ENCODE results near the gene RNF112.

The RNF112 gene

DNA sequence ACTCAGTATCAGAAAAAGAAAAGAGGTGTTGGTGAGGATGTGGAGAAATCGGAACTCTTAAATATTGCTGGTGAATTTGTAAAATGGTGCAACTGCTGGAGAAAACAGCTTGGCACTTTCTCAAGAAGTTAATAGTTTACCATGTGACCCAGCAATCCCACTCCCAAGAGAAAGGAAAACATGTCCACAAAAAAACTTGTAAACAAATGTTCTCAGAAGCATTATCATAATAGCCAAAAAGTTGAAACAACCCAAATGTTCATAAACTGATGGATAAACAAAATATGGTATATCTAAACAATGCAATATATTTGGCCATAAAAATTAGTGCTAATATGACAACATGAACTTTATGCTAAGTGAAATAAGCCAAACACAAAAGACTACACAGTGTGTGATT lies 35.3 kb upstream of the RNF112 start:
- DNase-seq (ENCODE audit: low spot score), result no peak
- TF ChIP-seq, protein P1, sequence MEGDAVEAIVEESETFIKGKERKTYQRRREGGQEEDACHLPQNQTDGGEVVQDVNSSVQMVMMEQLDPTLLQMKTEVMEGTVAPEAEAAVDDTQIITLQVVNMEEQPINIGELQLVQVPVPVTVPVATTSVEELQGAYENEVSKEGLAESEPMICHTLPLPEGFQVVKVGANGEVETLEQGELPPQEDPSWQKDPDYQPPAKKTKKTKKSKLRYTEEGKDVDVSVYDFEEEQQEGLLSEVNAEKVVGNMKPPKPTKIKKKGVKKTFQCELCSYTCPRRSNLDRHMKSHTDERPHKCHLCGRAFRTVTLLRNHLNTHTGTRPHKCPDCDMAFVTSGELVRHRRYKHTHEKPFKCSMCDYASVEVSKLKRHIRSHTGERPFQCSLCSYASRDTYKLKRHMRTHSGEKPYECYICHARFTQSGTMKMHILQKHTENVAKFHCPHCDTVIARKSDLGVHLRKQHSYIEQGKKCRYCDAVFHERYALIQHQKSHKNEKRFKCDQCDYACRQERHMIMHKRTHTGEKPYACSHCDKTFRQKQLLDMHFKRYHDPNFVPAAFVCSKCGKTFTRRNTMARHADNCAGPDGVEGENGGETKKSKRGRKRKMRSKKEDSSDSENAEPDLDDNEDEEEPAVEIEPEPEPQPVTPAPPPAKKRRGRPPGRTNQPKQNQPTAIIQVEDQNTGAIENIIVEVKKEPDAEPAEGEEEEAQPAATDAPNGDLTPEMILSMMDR (IDR thresholded peaks at IDR 0.05; ENCODE audit: extremely low read depth, missing control alignments), result no peak

DNA sequence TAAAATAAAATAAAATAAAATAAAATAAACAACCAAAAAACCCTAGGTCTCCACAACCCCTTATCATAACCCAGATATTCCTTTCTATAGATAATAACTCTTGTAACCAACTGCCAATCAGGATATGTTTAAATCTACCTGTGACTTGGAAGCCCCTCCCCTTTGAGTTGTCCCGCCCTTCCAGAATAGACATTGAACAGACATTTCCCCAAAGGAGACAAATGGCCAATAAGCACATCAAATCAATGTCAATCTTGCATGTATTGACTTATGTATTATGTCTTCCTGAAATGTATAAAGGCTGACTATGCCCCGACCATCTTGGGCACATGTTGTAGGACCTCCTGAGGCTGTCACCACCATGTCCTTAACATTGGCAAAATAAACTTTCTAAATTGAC lies 34.2 kb upstream of the RNF112 start:
- TF ChIP-seq, protein P1 (IDR thresholded peaks at IDR 0.05; ENCODE audit: extremely low read depth, missing control alignments), result no peak
- no peak for DNase-seq (ENCODE audit: low spot score)

DNA sequence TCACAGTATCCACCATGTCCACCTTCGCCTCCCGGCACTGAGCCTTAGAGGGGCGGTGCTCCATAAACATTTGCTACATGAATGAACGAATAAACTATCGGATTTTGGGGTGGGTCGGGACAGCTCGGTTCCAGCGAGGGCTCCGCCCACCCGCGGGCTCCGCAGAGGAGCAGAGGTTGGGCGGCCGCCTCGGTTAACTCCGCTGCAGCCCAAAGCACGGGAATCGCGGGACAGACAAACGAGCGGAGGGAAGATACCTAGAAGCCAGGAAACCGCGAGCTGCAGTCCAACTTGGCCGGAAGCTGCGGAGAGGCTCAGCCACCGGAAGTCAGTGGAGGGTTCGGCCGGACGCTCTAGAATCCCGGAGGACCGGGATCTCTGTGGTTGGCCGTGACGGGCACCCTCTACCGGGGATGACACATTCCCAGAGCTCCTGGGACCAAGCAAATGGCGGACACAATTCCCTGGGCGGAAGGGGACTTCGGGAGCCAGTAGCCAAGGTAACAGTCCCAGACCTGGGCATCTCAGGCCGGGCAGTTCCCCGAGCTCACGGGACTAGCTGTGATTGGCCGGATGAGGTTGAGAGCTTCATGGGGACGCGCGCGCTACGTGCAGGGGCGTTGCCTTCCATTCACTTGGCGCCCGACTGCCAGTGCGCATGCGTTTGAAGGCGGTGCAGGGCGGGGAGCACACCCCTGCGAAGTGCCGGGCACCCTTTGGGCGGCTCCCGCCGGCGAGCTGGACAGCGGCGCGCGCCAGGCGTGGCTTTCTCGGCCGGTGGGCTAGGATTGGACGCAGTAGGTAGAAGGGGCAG lies 33.2 kb upstream of the RNF112 start:
- peak; percentile 100 for DNase-seq (ENCODE audit: low spot score)
- TF ChIP-seq, protein P1 (IDR thresholded peaks at IDR 0.05; ENCODE audit: extremely low read depth, missing control alignments), result no peak

DNA sequence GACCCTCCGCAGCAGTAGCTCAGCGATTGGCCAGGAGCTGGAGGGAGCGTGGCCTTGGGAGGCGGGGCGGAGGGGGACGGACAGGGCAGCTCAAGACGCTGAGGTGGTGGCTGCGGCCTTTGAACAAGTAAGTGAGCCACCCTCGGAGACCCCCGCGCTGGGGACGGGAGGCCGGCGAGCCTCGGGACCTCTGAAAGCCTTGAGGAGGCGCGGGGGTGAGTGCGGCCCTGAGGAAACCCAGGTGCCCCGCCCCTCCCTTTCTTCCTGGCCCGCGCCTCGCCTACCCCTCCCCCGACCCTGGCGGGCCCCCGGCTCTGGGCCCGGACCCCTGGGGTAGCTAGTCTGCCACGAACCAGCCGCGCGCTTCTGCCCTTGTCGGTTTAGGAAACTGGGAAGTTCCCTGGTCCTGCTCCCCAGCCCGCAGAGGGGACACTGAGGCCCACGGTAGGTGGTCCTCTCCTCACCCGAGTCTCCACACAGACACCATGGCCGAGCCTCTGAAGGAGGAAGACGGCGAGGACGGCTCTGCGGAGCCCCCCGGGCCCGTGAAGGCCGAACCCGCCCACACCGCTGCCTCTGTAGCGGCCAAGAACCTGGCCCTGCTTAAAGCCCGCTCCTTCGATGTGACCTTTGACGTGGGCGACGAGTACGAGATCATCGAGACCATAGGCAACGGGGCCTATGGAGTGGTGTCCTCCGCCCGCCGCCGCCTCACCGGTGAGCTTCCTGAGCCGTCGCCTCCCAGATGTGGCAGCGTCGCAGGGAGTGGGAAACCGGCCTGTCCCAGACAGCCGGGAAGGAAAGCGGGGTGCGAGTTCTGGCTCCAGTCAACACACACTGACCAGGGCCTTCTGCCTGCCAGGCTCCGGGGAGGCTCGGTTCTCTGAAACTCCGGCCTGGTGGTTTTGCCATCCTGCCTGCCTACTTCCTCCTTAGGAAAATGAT lies 32.3 kb upstream of the RNF112 start, which contains the start of gene MAPK7:
Gene MAPK7, plus strand, starts transcription at position 83 of the 945 bp plus-strand sequence. Its CDS starts 403 bp downstream, at position 486.
- DNase-seq (ENCODE audit: low spot score), result no peak
- TF ChIP-seq, protein P1 (IDR thresholded peaks at IDR 0.05; ENCODE audit: extremely low read depth, missing control alignments), result no peak

DNA sequence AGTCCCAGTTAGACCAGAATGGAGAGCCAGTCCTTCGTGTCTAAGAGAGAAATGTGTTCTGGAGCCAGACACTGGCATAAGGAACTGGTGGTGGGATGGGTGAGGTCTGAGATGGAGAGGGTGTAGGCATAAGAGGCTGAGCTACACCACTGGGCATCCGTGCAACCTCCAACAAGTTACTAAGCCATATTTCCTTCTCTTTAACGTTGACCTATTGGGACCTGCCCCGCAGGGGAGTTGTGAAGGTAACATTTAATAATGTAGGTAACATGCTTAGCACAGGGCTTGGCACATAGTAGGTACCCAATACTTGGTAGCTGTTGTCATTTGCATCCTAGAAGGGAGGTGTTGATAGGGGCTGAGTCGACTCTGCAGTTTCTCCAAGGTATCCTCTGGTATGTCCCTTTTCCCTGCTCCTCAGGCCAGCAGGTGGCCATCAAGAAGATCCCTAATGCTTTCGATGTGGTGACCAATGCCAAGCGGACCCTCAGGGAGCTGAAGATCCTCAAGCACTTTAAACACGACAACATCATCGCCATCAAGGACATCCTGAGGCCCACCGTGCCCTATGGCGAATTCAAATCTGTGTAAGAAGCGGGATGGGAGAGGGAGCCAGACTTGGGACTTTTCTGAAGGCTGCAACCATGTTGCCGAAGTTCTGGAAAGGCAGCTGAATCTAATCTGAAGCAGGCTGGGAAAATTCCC lies 31.5 kb upstream of the RNF112 start:
- DNase-seq (ENCODE audit: low spot score), result no peak
- TF ChIP-seq, protein P1 (IDR thresholded peaks at IDR 0.05; ENCODE audit: extremely low read depth, missing control alignments), result no peak

DNA sequence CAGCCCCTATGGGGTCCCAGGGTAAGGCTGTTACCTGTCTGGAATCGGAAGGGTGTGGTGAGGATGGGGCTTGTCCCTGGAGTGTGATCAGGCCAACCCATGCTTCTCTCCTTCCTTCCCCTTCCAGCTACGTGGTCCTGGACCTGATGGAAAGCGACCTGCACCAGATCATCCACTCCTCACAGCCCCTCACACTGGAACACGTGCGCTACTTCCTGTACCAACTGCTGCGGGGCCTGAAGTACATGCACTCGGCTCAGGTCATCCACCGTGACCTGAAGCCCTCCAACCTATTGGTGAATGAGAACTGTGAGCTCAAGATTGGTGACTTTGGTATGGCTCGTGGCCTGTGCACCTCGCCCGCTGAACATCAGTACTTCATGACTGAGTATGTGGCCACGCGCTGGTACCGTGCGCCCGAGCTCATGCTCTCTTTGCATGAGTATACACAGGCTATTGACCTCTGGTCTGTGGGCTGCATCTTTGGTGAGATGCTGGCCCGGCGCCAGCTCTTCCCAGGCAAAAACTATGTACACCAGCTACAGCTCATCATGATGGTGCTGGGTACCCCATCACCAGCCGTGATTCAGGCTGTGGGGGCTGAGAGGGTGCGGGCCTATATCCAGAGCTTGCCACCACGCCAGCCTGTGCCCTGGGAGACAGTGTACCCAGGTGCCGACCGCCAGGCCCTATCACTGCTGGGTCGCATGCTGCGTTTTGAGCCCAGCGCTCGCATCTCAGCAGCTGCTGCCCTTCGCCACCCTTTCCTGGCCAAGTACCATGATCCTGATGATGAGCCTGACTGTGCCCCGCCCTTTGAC lies 30.3 kb upstream of the RNF112 start:
- no peak for DNase-seq (ENCODE audit: low spot score)
- TF ChIP-seq, protein P1 (IDR thresholded peaks at IDR 0.05; ENCODE audit: extremely low read depth, missing control alignments), result no peak

All from GM20000 (cell line).